ELF-1 (cell line): ENCODE measurements around the gene GRSF1.
"Not testable (repeated sequence)": the region's sequence is repeated elsewhere in the genome, so short reads cannot be mapped to it uniquely, and the experiment has no call there.

Experiments
- DNase-seq: peaks from one replicate; pipeline ENCODE4 v3.0.0-alpha.2; 2016; ENCODE audit warnings: low read depth, low spot score

Gene GRSF1

DNA sequence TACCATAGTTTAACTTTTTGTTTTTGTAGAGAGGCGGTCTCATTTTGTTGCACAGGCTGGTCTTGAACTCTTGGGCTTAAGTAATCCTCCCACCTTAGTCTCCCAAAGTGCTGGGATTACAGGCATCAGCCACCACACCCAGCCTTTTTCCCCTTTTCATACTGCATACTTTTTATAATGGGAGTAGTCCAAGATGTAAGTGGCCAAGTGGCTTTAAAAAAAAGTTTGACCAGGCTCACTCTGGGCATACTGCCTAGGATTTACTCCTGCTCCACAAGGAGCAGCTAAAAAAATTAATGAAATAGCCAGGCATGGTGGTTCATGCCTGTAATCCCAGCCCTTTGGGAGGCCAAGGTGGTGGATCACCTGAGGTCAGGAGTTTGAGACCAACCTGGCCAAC is 6.0 kb downstream of the GRSF1 start:
- DNase-seq: no peak

DNA sequence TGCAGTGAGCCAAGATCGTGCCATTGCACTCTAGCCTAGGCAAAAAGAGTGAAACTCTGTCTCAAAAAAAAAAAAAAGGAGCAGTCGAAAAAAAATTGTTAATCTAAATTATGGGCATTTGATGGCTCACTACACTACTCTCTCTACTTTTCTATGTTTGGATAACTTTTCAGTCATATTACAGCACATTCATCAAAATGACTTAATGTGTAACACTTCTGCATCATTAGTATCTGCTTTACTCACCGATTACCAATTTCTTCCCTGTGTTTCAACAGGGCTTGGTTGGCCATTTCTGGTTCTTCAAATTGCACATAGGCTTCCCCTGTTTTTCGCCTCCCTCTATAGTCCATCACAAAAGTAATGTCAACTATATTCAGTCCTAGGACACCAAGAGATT is 8.4 kb downstream of the GRSF1 start:
- no peak for DNase-seq

DNA sequence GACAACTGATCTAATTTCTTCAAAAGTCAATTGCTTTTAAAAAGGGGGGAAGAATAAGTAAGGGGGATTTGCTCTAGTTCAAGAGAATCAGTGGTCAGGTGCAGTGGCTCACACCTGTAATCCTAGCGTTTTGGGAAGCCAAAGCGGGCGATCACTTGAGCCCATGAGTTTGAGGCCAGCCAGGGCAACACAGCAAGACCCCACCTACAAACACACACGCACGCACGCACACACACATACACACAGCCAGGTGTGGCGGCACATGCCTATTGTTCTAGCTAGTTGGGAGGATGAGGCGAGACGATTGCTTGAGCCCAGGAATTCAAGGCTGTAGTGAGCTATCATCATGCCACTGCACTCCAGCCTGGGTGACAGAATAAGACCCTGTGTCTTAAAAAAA is 9.6 kb downstream of the GRSF1 start:
- DNase-seq: no peak

DNA sequence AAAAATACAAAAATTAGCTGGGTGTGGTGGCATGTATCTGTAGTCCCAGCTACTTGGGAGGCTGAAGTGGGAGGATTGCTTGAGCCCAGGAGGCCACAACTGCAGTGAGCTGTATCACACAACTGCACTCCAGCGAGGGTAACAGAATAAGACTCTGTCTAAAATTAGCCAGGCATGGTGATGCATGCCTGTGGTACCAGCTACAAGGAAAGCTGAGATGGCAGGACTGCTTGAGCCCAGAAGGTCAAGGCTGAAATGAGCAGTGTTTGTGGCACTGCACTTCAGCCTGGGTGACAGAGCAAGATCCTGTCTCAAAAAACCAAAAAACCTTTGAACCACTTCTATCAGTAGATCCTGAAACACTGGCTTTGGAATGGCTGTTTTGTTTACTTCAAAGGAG is 10.2 kb downstream of the GRSF1 start:
- no peak for DNase-seq

DNA sequence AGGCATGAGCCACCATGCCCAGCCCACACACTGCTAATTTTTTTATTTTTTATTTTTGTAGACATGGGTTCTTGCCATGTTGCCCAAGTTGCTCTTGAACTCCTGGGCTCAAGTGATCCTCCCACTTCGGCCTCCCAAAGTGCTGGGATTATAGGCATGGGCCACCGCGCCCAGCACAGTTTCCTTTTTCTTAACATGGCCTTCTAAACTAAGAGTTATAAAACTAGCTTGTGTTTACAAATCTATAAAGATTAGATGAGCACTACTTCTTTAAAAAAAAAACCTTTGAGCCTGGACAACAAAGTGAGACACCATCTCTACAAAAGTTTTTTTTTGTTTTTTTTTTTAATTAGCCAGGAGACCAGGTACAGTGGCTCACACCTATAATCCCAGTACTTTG is 10.7 kb downstream of the GRSF1 start:
- DNase-seq: no peak

DNA sequence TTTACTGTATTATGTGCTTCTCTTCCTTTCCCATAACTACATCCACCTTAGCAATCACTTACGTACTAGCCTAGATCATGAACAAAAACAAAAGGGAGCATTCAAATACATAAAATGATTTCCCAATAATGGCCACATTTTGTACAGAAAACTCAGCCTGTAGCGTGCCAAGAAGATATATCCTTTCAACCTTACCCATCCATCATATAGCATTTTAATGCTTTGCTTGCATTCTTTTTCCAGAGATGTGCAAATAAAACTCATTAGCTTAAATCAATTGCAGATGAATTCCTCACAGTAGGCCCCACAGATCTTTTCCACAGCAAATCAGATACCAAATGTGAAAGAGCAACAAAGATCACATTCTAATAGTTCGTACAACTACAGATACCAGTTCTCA is 20.8 kb downstream of the GRSF1 start:
- DNase-seq: no peak

DNA sequence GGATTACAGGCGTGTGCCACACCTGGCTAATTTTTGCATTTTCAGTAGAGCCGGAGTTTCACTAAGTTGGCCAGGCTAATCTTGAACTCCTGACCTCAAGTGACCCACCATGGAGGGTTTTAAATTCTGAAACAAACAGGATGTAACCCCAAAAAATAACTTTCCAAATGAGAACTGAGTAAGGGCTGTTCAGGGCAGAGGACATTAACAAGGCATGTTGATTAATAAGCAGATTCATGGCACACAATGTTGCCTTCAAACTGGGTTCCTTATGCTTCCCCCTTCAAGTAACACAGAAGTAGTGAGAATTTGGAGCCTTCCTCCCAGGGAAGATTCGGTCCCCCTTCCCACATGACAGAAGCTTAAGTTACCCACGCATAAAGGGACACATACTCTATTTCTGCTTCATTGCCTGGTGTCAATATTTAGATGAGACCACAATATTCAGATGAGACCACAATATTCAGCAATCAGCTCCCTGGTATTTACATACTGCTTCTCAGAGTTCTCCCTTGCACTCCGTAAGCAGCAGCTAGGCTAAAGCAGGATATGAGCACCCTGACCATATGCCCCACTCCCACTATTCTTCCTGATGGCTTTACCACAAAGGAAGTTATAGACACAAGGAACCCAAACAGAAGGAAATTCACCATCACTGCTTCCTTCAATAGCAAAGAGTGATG is 21.4 kb downstream of the GRSF1 start:
- DNase-seq: no peak

DNA sequence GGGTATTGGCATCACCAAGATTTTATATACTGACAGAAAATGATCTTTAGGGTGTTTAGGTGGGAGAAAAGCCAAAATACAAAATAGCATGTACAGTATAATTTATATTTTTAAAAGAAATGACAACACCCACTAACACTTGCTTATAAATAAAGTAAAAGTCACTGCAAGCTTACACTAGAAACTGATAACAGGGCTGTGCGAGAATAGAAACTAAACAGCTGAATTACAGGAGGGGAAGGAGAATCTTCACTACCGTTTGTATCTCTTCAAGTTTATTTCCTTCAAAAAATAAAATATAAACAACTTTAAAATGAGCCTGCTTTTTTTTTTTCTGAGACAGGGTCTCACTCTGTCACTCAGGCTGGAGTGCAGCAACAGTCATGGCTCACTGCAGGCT is 22.8 kb downstream of the GRSF1 start:
- no peak for DNase-seq

DNA sequence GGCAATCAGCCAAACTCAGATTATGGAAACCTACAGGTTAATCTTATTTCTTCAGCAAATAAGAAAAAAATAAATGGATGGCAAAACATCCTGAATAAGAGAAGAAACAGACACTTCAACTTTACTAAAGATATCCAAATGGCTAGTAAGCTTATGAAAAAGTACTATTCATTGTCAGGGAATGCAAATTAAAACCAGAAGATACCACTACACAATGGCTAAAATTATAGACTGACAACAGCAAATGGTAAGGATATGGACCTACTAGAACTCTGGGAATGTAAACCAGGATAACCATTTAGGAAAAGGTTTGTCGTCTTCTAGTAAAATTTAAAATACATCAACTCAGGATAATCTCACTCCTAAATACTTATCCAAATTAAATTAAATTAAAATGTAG is 24.3 kb downstream of the GRSF1 start:
- no peak for DNase-seq

DNA sequence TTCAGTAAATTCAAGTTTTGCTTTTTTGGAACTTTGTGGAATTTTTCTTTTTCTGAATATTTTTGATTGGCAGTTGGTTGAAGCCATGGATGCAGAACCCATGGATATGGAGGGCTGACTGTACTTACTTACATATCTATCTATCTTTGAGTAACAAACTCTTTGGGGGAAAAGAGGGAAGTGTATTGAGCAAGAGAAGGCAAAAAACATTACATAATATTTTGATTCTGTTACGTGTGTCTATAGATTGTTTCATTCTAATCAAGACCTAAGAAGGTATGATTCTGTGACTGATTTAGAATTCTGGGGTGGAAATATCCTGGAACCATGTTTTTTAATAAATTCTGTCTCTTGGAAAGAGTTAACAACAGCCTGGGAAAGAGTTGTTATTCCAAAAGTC is 31.5 kb downstream of the GRSF1 start:
- no peak for DNase-seq

DNA sequence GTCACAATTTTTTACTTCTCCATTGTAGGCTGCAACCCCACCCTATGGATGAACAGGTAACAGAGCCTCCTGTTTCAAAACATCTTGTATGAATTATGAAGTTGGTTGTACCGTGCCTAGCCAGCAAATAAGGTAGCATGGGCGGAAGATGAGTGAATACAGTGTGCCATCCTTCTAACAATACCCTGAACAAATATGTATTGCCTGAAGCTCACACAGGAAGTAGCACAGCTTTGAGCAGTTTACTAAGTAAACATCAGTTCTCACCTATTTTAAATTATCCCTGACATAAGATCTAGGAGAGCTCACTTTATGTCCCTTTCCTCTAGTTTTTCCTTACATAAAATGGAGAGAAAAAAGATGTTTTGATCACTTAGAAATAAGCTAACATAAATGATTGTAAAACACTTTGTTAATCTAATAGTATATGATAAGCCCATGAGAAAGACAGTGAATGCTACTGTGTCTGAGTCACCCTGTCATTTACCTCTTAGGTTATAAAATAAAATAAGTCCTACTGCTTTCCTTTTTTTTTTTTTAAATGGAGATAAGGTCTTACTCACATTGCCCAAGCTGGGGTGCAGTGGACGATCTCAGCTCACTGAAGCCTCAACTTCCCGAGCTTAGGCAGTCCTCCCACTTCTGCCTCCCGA is 36.6 kb downstream of the GRSF1 start:
- no peak for DNase-seq

DNA sequence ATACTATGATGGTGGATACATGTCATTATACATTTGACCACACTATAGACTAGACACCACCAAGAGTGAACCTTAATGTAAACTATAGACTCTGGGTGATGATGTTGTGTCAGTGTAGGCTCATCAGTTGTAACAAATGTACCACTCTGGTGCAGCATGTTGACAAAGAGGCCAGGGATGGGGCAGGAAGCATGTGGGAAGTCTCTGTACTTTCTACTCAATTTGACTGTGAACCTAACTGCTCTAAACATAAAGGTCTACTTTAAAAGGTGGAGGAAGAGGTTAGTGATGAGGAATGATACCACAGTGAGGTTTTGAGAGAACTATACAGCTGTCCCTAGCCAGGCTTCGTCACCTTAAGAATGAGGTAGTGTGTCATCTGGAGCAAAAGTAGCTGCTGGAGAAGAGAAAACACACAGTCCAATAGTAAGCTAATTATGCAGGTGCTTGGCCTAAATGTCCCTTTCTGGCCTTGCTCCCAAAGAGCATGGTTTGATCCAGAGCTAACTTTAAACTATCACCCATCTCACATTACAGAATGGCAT is 38.4 kb downstream of the GRSF1 start:
- DNase-seq: no peak

DNA sequence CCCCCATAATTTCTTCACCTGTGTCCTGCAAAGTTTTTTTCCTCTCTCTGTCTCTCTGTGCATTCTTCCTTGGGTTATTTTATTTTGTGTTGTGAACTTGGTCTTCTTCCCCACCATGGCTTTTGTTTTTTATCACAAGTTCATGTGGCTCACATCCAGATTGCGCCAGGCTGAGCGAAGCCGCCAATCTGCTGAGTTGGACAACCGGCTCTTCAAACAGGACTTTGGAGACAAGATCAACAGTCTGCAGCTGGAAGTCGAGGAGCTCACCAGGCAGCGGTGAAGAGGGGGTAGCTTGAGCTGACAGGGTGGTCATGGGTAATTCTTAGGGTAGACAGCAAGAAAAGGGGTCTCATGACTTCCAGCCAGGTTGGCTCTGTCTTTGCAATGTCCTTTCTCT is 46.1 kb downstream of the GRSF1 start:
- DNase-seq: no peak

DNA sequence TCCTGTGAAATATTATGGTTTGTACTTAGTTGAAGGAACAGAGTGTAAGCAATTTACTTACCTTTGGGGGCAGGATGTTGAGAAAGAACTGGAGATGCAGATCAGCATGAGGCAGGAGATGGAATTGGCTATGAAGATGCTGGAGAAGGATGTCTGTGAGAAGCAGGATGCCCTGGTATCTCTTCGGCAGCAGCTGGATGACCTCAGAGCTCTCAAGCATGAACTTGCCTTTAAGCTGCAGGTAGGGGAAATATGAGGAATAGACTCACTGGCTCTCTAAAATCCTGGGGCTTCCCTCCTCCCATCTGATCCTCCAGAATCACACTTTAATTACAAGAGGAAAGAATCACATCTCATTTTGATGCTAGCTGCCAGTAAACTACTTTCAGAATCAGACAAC is 51.0 kb downstream of the GRSF1 start:
- no peak for DNase-seq

DNA sequence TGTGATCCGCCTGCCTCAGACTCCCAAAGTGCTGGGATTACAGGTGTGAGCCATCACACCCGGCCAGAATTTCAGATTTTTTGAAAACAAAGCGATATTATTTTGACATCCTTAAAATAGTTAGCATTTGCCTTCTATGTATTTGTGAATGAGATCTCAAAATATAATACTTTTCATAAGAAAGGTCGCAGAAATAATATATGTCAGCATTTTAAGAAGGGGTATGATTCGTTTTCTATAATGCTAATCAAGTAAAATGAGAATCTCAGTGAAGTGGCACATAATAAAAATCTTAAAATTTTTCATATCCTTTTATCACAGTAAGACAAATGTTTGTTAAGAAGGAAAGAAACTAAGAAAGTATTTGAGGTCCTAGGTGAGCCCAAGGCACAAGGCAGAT is 52.2 kb downstream of the GRSF1 start:
- DNase-seq: no peak

DNA sequence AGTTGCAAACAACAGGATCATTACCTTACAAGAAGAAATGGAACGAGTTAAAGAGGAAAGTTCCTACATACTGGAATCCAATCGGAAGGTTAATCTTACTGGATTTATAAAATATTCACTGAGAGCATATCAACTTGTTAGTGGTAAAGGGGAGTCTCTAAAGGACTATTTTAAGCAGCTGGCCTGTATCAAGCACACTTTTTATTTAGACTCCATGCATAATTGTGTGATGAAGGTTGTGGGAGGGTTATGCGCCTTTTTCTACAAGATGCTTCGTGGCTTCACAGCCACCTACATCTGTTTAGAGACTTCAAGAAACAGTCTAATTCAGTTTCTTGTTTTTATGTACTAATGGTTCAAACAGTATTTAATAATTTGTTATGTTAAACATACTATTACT is 56.6 kb downstream of the GRSF1 start:
- DNase-seq: no peak

DNA sequence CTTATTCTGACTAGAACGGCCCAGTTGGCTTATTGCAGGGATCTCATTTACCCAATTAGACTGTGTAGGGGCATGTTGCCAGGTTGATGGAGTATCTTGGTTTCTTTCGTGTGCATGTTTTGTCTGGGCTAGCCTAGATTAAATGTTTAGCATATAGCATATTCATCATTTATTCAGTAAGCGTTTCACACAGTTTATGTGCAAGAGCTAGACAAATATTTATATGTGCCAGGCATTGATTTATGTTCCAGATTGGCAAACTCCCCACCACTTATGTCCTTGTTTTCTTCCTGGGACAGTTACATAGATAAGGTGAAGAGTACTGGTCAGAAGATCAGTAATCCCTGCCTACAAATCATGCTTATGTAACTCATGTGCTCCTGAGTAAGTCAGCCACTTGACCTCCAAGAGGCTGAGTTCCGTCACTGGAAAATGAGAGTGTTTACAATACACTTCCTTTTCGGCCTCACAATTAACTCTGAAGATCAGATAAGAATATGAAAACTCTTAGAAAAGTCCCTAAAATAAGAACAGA is 60.7 kb downstream of the GRSF1 start:
- no peak for DNase-seq

DNA sequence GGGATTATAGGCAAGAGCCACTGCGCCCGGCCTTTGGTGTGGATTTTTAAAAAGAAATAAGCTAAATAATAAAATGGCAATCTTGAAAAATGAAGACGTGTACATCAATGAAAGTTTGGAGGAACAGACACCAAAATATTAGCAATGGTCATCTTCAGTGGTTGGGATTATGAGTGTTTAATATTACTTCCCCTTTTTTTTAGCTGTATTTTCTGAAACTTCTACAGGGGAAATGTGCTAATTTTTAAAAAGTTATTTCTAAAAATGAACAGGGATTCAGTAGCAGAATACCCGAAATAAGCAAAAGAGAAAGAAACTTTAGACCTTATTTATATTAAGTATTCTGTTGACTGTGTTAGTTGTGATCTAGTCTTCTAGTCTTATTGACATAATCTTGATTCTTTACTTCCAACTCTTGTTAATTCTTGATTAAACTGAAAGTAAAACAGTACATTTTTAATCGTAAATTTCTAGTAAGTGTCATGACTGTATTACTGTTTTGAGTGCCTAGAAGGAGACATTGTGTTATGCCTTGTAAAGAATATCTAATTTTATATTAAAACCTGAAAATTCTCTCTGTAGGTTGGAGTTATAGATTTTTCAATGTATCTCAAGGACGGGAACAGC is 66.6 kb downstream of the GRSF1 start:
- no peak for DNase-seq

DNA sequence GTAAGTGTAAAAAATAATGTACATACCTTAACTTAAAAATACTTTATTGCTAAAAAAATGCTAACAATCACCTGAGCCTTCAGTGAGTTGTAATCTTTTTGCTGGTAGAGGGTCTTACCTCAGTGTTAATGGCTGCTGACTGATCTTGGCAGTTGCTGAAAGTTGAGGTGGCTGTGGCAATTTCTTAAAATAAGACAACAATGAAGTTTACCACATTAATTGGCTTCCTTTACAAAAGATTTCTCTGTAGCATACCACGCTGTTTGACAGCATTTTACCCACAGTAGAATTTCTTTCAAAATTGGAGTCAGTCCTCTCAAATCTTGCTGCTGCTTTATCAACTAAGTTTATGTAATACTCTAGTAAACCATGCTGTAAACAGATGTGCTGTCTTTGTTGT is 70.3 kb downstream of the GRSF1 start:
- not testable (repeated sequence) for DNase-seq

DNA sequence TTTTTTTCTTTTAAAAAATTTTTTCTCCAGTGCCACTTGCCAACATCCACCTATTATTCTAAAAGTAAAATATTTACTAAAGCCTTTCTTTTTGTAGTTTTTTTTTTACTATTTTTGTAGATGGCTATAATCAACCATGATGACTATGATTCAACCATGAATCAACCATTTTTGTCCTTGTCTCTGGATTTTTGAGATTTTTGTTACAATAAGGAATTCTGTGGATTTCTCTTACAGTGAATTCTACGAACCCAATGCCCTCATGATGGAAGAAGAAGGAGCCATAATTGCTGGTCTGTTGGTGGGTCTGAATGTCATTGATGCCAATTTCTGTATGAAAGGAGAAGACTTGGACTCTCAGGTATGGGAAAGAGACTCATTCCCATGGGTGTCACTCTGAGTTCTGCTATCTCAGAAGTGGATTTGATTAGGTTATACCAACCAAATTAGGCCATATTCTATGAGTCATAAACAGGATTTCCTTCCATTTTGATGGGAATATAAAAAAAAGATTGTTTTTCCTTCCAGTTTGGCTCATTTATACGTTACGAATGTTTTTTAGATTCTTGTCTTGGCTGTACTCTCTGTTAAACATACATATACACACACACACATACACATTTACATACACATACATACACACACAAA is 71.3 kb downstream of the GRSF1 start:
- no peak for DNase-seq
